GM19238 (cell line): ENCODE measurements around the gene ATAT1.
"Not testable (repeated sequence)": the region's sequence is repeated elsewhere in the genome, so short reads cannot be mapped to it uniquely, and the experiment has no call there.

Experiments
- DNase-seq: peaks from one replicate; pipeline ENCODE4 v3.0.0; 2011; ENCODE audit warnings: low spot score; ENCODE audit not compliant: insufficient read length

Gene ATAT1

DNA sequence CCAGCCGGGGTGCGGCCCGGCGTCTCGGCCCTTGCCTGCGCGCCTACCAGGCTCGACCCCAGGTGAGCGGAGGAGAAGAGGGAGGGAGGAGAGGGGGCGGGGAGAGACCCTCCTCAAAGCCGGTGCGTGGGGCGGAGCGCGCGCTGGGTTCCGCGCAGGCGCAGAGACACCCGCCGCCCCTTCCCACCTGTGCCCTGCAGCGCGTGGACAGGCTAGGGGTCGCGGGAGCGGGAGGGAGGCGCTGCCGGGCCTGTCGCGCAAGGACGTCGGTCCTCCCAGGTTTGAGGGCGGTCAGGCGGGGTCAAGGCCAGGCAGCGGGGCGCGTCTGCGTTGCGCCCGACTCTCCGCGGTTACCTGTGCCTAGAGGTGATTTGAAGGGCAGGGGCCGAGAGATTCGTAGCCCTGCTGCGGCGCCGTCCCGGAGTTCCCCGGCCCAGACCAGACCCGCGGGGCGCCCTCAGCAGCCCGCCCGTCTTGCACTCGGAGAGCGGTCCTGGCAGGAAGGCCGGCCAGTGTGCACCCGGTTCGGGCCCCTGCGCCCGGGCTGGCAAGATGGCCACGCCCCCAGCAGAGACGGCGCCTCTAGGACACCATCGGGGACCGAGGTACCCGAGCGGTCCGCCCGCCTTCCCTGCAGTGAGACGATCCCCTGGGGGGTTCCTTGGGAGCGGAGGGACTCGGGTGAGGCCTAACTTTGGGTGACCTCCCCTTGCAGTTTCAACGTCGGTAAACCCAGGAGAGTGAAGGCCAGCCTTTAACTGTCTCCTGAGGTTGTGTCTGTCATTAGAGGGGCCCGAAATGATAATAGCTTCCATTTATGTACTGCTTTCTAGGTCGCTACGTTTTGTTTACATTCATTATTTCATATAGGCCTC is 20.8 kb downstream of the ATAT1 start:
- DNase-seq, result peak; percentile 79

DNA sequence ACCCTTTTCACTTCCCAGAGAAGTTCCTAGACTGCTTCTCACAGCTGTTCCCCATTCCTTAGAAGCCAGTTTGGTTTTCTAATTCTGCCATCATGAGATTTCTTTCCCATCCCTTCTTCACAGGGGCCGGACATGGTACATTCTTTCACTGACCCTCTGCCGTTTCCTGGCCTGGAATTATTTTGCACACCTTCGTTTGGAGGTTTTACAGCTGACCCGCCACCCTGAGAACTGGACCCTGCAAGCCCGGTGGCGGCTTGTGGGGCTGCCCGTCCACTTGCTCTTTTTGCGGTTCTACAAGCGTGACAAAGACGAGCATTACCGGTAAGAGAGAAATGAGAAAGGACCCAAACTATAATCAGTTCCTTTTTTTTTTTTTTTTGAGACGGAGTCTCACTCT is 24.5 kb downstream of the ATAT1 start:
- DNase-seq, result no peak

DNA sequence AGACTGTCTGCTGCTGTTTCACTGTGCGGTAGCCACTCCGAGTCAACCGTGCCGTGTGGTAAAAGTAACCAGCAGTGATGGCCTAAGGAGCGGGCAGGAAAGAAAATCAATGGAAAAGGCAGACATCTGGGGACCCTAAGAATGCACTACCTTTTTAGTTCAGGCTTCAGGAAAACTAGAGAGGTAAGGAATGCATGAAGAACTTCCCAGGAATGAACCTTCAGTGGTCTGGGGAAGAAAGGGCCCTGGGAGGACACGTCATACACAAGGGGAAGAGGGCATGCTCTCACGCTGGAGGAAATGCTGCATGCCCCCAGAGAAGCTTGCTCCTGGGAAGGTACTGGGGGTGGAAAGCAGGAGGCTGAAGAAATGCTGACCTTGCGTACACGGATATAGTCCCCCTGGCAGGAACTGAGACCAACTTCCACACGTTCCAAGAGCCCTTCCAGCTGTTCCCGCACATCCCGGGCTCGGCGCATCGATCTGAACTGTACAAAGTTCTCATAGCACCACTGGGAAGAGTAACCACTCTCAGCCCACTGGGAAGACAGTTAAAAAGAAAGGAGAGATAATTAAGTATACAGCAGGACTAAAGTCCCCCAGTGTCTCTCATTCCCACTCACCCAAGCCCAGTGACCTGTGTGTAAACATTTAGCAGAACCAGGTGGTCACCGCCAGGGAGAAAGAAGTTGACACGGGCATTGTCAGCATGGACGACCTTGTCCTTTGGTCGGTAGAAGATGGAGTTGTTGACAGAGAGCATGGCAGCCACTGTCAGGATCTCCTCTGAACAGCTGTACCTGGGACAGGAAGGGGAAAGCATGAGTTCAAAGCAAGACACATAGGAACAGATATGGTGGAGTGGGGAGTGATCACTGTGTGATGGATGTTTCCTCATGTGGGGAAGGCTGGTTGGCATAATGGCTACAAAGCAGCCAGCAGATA is 28.4 kb downstream of the ATAT1 start:
- DNase-seq, result no peak

DNA sequence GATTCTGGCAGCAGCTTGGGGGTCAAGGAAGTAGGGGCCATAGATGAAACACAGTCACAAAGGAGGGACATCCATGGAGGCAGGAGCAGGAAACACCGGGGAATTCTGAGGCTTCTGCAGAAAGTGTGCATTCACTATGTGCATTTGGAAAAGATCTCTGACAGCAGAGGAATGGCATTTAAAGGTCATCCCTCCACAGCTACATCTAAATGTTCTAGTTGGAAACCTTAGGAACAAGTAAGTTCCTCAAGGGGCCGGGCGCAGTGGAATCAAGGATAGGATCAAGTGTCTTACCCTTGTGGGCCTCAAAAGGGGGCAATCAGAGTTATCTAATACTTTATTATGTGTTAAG is 29.0 kb downstream of the ATAT1 start:
- no peak for DNase-seq

DNA sequence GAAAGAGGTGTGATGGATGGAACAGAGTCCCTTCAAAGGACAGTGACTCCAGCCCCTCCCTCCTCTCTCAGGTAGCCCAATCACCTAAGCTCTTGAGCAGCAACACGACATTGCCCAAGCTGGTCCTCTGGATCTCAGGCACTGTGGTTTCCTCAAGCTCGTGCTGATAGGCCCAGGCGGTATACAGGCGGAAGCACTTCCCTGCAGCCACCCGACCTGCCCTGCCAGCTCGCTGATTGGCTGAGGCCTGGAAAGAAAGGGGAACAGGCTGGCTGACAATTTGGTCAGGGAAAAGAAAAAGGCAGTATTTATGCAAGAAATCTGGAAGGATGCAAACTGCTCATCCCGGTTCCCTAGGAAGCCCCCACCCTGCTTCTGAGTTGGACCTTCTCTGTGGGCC is 29.8 kb downstream of the ATAT1 start:
- DNase-seq, result no peak

DNA sequence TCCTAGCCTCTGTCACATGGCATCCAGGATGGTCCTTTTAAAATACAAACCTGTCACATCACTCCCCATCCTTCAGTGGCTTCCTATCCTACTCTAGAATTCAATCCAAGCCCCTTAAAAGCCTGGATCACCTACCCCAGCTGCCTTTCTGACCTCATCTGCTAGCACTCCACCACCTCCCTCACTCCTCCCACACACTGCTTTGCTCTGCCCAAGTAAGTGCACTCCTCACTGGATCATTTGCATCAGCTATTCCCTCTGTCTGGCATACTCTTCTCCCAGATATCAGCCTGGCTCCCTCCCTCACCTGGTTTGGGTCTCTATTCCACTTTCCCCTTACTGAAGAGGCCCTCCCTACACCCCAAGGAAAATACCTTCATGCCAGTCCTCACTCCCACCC is 30.8 kb downstream of the ATAT1 start:
- no peak for DNase-seq

DNA sequence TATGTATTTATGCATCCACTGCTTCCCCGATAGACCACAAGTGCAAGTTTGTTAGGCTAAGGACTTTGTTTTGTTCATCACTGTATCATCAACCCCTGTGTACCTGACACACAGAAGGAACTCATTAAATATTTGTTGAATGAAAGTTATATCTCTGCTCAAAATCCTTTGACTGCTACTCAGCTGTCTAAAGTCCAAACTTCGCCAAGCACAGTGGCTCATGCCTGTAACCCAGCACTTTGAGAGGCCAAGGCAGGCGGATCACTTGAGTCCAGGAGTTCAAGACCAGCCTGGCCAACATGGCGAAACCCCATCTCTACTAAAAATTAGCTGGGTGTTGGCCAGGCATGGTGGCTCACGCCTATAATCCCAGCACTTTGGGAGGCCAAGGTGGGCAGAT is 31.2 kb downstream of the ATAT1 start:
- not testable (repeated sequence) for DNase-seq

DNA sequence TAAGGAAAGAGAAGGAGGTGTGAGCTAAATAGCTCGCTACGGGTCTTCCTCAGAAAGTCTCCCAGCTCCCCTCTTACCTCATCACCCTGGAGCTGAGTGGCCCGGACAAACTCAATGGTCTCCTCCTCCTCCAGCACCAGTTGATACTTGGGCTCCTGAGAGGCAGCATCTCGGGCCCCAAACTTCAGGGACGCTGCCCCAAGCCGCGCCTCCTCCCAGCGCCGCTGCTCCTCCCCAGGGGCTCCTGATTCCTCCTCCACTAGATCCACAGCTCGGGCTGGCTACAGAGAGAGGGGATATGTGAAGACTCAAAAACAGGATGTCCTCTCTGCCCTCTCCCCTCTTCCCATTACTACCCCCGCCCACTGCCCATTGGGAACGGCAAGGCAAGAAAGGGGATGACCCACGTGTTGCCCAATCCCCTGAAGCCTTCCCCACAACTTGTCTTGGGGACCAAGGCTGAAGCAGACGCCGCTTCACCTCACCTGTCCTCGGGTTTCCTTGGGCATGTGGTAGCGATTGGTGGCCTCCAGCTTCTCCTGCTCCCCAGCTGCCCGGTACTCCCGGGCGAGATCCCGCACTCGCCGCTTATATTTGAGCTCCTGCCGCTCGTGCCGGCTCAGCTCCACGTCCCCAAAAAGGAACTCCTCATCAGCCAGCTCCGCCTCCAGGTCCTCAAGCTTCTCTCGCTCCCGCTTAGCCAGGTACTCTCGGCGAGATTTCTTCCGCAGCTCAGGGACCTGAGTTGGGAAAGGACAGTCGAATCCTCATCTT is 38.5 kb downstream of the ATAT1 start:
- no peak for DNase-seq

DNA sequence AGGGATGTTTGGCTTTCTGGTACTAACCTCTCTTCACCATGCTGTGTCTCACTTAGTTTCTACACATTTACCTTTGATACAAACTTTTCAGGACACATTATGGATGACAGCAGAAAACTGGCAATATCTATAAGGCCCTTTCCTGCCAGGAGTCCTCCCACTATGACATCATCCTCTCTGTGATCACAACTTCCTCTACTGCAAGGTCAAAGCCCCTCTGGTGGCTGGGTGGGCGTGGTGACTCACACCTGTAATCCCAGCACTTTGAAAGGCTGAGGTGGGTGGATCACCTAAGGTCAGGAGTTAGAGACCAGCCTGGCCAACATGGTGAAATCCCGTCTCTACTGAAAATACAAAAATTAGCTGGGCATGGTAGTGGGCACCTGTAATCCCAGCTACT is 39.6 kb downstream of the ATAT1 start:
- DNase-seq, result not testable (repeated sequence)

DNA sequence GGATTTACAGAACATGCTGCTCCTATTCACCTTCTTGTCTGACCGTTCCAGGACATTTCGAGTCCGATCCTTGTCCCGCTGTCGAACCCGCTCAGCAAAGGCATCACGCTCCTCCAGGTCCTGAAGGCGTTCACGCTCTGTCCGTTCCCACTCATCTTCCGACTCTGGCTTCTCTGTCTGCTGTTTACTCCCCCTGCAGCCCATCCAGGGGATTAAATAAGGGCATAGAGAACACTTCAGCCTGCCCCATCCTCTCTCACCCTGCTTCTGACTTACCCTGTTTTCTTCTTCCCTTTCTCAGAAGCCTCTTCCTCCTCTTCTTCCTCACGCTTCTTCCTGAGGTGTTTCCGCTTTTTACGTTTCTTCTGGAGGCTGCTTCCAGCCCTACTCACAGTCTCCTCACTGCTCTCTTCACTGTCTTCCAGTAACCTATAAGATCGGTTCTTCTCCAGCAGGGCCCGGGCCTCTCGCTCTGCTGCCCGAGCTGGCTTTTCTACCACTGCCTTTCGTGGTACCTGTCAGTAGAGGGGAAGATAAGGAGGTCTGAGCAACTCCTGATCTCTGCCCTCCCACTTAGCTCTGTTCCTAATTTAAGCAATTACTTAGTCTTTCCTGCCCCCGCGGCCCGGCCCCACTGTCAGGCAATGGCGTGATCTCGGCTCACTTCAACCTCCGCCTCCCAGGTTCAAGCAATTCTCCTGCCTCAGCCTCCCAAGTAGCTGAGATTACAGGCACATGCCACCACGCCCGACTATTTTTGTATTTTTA is 44.3 kb downstream of the ATAT1 start:
- DNase-seq, result no peak

DNA sequence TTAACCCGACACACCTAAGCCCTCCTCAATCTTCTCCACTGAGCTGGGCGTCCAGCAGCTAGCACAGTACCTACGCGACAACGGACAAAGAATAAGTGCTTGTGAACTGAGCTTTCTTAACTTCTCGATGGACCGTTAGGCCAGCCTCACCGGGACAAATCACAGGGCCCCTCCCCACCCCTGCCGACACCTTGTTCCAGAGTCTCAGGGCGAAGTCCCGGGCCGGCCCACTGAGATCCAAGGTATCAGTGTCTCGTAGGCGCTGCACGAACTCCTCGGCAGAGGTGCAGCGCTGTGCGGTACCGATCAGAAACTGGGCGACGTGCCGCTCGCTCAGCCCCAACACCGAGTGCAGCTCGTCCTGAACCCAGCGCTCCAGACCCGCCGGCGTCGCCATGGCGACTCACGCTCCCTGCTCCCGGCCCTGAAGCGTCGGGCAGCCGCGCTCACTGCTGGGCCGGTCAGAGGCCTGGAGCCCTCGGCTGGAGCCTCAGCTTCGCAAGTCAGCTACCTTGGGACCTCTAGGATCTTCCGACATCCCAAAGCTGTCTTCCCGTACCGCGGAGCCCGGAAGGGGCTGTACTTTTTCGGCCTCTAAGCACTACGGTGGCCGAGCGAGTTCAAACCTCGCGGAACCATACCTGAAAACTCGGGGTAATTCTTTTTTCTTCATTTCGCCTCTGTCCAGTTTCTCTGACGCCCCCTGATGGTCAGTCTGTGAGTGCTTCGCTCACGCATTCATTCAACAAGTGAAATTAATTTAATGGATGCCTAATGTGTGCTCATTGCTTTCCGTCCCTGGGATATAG is 46.0 kb downstream of the ATAT1 start, which contains the start of gene DHX16:
Gene DHX16 (minus strand): TSS at position 562 of the 809 bp plus-strand sequence. CDS start 165 bp downstream, at position 397.
- peak; percentile 92 for DNase-seq

DNA sequence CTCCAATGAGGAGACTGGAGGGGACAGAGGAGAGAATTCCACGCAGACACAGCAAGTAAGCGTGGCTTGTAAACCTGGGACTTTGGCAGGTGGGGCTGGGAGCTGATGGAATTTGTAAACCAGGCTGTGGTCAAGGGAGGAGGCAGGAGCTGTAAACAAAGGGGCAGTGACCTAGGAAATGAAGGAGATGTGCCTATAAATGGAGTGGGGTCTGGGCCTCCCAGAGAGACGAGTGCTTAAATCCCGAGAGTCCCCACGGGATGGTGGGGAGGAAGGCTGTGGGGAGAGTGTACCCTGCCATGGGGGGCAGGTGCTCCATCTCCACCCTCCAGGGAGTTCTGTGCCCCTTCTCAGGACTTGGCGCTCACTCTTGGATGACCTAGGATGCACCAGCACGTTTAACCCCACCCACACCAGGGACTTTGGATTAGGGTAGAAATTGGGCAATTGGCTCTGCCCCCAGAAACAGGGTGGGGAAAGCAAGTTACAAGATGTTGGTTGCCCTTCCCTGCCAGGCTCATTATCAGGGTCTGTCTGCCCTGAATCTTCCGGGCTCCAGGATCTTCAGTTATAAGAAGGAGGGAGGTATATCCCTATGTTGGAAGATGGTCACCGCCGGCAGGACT is 50.1 kb downstream of the ATAT1 start:
- no peak for DNase-seq

DNA sequence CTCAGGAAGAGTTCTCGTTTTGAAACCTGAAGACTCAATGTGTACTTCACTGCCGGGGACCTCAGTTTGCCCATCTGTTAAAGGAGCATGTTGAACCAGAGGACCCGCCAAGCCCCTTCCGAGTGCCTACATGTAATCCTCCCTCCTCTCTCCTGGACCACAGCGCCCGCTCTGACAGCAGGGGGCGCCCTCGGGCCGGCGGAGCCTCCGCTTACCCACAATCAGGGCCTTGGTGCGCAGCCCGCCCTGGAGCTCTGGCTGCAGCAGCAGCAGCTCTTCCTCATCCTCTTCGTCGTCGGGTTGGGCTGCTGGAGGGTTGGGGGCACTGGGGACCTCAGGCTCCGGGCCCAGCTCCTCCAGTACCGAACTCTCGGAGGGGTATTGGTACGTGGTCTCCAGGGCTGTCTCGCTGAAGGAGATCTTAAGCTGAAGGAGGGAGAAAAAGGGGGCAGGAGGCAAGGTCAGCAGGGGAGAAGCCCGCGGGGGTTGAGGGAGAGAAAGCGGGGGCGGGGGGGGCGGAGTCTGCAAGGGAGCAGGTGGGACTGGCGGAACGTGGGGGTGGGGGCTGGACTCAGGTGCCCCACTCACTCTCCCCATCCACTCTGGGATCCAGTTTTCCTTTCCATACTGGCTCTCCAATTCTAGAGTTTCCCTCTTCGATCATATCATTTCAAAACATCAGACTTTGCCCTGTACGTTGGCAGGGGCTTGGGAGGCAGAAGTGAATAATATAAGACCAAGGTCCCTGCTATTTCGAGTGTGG is 52.5 kb downstream of the ATAT1 start:
- DNase-seq, result peak; percentile 81

DNA sequence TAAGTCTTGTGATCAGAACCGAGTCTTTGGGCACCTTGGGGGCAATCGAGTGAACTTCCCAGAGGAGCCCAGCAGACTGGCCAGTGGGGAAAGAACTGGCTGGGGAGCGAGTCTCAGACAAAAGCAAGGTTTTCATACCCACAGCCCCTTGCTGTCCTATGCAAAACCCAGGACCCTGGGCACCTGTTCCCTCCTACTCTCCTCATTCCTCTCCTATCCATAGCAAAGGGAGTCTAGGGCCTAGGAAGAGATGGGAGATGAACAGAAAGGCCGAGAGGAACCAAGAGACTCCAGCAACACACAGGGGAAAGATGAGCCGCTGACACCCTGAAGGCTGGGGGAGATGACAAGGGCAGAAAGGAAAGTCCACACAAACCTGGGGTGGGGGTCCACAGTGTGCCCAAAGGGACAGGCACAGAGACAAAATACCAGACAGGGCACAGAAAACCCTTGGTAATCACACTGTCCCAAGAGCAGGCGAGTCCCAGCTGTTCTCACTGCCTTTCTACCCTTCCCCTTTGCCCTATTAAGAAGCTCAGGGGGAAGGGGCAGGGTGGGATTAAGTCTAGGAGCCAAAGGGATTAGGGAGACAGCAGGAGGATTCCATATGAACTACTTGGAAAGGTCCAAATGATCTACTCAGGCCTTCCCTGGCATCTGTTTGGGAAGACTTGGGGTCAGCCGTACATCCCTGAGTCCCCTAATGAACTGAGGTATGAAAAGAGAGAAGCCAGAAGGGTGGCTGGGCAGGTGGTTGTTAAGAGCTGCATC is 53.3 kb downstream of the ATAT1 start:
- DNase-seq, result no peak

DNA sequence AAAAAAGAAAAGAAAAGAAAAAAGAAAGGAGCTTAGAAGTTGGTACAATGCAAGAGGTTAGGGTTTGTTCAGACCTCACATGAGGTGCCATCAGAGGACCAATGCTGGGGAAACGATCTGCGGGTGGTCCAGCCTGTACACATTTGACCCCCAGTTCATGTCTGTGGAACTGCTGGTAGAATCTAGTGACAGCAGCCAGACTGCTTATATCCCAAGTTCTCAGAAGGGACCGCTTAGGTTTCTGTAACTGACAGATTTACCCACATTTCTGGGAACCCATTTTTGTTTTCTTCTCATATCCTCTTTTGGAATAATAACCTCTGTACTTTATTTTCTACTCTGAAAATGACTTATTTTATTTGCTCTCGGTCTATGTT is 55.1 kb downstream of the ATAT1 start:
- no peak for DNase-seq

DNA sequence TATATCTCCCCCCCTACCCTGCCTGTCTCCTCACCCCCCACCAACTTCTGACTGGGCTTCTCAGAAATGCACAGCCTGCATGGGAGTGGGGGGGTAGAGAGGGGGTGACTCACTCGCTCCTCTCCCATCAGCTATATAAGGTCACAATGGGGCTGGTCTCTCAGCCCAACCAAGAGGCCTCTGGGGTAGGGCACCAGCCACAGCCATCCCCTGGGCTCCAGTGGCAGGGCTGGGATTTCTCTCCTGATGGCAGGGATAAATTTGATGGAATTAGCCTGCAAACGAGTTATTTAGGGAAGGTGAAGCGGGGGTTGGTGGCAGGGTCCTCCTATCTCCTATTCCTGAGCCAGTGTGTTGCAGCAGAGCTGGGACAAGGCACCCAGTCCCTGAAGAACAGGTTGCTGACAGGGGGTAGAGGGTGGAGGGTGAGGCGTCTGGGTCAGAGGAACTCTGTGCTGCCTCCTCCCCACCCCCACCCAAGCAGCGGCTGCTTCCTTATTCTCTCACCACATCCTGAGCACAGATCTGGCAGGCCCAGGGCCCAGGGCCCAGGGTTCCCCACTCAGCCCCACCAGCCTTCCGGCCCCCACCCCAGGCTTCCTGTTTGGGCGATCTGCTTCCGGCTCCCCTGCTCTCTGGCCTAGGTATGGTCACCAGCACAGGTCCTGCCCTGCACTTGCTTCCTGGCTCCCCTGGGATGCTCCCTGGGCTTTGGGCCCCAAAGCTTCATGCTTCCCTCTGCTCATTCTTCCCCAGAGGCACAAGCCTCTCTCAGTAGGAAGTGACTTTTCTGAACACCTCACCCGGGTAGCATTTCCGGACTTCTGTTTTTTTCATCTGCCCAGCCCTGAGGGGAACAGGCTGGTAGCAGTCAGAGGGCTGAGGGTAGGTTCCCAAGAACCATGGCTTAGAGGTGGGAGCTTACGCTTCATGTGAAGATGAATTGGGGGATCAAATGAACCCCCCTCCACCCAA is 55.8 kb downstream of the ATAT1 start:
- DNase-seq, result peak; percentile 77
